GM19468 (cell line): Measurements from ENCODE around the gene L3MBTL2.
"Not testable (repeated sequence)": the region's sequence is repeated elsewhere in the genome, so short reads cannot be mapped to it uniquely, and the experiment has no call there.

Experiments used
- ATAC-seq: cut with Tn5 transposase; IDR thresholded peaks from one replicate; pipeline ENCODE4 v1.9.1; 2021; ENCODE audit warnings: mild to moderate bottlenecking, moderate library complexity, moderate number of reproducible peaks; ENCODE audit not compliant: unreplicated experiment; ENCODE audit errors: extremely low read depth

L3MBTL2 gene

GRCh38 chr22:41204992-41205900 is at the start of gene L3MBTL2:
Gene L3MBTL2 (plus strand): TSS chr22:41205312. CDS start chr22:41205363, 51 bp downstream.
- ATAC-seq: peak; percentile 76

GRCh38 chr22:41157083-41157482 is 48.0 kb upstream of the L3MBTL2 start:
- ATAC-seq: no peak

GRCh38 chr22:41169157-41169556 is 36.0 kb upstream of the L3MBTL2 start:
- no peak for ATAC-seq

- ATAC-seq: no peak
Observed at GRCh38 chr22:41171996-41172395, 33.1 kb upstream of the L3MBTL2 start.

- no peak for ATAC-seq
Observed at GRCh38 chr22:41175546-41175945, 29.6 kb upstream of the L3MBTL2 start.

- no peak for ATAC-seq
Observed at GRCh38 chr22:41177040-41177621, 28.0 kb upstream of the L3MBTL2 start.

GRCh38 chr22:41177622-41178424 is 27.3 kb upstream of the L3MBTL2 start:
- ATAC-seq: no peak

- ATAC-seq: no peak
Observed at GRCh38 chr22:41178425-41178975, 26.6 kb upstream of the L3MBTL2 start.

GRCh38 chr22:41180362-41180761 is 24.8 kb upstream of the L3MBTL2 start:
- ATAC-seq: not testable (repeated sequence)

GRCh38 chr22:41180926-41181325 is 24.2 kb upstream of the L3MBTL2 start:
- ATAC-seq: no peak

- ATAC-seq: no peak
Observed at GRCh38 chr22:41181349-41182241, 23.5 kb upstream of the L3MBTL2 start.

- no peak for ATAC-seq
Observed at GRCh38 chr22:41184679-41185078, 20.4 kb upstream of the L3MBTL2 start.

- no peak for ATAC-seq
Observed at GRCh38 chr22:41191467-41191866, 13.6 kb upstream of the L3MBTL2 start.

- ATAC-seq: no peak
Observed at GRCh38 chr22:41193829-41194228, 11.3 kb upstream of the L3MBTL2 start.

- ATAC-seq: no peak
Observed at GRCh38 chr22:41197038-41197972, 7.8 kb upstream of the L3MBTL2 start.

- ATAC-seq: no peak
Observed at GRCh38 chr22:41198027-41198580, 7.0 kb upstream of the L3MBTL2 start.

GRCh38 chr22:41201141-41201540 is 4.0 kb upstream of the L3MBTL2 start:
- ATAC-seq: no peak

GRCh38 chr22:41203118-41203517 is 2.0 kb upstream of the L3MBTL2 start:
- no peak for ATAC-seq
